Subcutaneous adipose tissue (tissue), 4 donors: ENCODE measurements around the gene CD68. TPM values are rescaled to one million over a fixed set of nuclear protein-coding genes. Genes with fewer than 3 reads are reported as not detected.

Source experiments
- CTCF ChIP-seq: fragments of 450-650 bp; IDR thresholded peaks from one replicate; pipeline ENCODE4 v1.5.1; 2016; ENCODE audit warnings: low read depth, mild to moderate bottlenecking, control low read depth, antibody characterized with exemption, moderate library complexity
- total RNA-seq, 4 donors: library from RNA; depleted of rRNA; stranded (reverse); fragments of >200 nt; gene quantifications; one replicate each; pipeline ENCODE4 v1.1.0, GENCODE V29; 2016

The CD68 gene
- total RNA-seq, 4 donors from 2014 or later = 56.9 to 609 (median 149) TPM

GRCh38 chr17:7572588-7573323 is 6.7 kb upstream of the CD68 start:
- no peak for TF ChIP-seq CTCF

GRCh38 chr17:7573324-7574080 is 5.9 kb upstream of the CD68 start:
- no peak for TF ChIP-seq CTCF

- TF ChIP-seq CTCF = no peak
These were observed 5.1 kb upstream of the CD68 start for GRCh38 chr17:7574176-7574953.

- no peak for TF ChIP-seq CTCF
These were observed 4.0 kb upstream of the CD68 start for GRCh38 chr17:7575481-7575883.

- no peak for TF ChIP-seq CTCF
These were observed 3.5 kb upstream of the CD68 start for GRCh38 chr17:7575959-7576358.

- no peak for TF ChIP-seq CTCF
These were observed 3.0 kb upstream of the CD68 start for GRCh38 chr17:7576432-7576937.
